HG03066 (cell line): Measurements from ENCODE around the gene NPIPA5.
"Not testable (repeated sequence)": the region's sequence is repeated elsewhere in the genome, so short reads cannot be mapped to it uniquely, and the experiment has no call there.

Experiments
- ATAC-seq: cut with Tn5 transposase; IDR thresholded peaks from one replicate; pipeline ENCODE4 v1.9.1; 2021; ENCODE audit warnings: low read depth; ENCODE audit not compliant: unreplicated experiment

The NPIPA5 gene

GRCh38 chr16:15378194-15378593 is at the start of gene NPIPA5:
Gene NPIPA5, minus strand, starts transcription at chr16:15378294. Its CDS starts 0 bp downstream, at chr16:15378294.
- ATAC-seq, result not testable (repeated sequence)

GRCh38 chr16:15427648-15428239 is 49.6 kb upstream of the NPIPA5 start:
- no peak for ATAC-seq

GRCh38 chr16:15426796-15427195 is 48.7 kb upstream of the NPIPA5 start:
- ATAC-seq, result no peak

GRCh38 chr16:15425861-15426260 is 47.8 kb upstream of the NPIPA5 start:
- ATAC-seq, result no peak

- ATAC-seq, result no peak
Measured at GRCh38 chr16:15422222-15422621, 44.1 kb upstream of the NPIPA5 start.

GRCh38 chr16:15421696-15422095 is 43.6 kb upstream of the NPIPA5 start:
- ATAC-seq, result not testable (repeated sequence)

- no peak for ATAC-seq
Measured at GRCh38 chr16:15418206-15418605, 40.1 kb upstream of the NPIPA5 start.

GRCh38 chr16:15417197-15417596 is 39.1 kb upstream of the NPIPA5 start:
- no peak for ATAC-seq

GRCh38 chr16:15415511-15415985 is 37.5 kb upstream of the NPIPA5 start:
- no peak for ATAC-seq

- ATAC-seq, result not testable (repeated sequence)
Measured at GRCh38 chr16:15409476-15409875, 31.4 kb upstream of the NPIPA5 start.

- not testable (repeated sequence) for ATAC-seq
Measured at GRCh38 chr16:15407756-15408155, 29.7 kb upstream of the NPIPA5 start.

- no peak for ATAC-seq
Measured at GRCh38 chr16:15404792-15405191, 26.7 kb upstream of the NPIPA5 start.

- ATAC-seq, result not testable (repeated sequence)
Measured at GRCh38 chr16:15404091-15404490, 26.0 kb upstream of the NPIPA5 start.

GRCh38 chr16:15403392-15403995 is 25.4 kb upstream of the NPIPA5 start:
- ATAC-seq, result no peak

GRCh38 chr16:15401972-15402371 is 23.9 kb upstream of the NPIPA5 start:
- no peak for ATAC-seq

- ATAC-seq, result not testable (repeated sequence)
Measured at GRCh38 chr16:15400314-15400713, 22.2 kb upstream of the NPIPA5 start.

GRCh38 chr16:15399317-15399716 is 21.2 kb upstream of the NPIPA5 start:
- ATAC-seq, result no peak

GRCh38 chr16:15398618-15399316 is 20.7 kb upstream of the NPIPA5 start:
- ATAC-seq, result no peak

- no peak for ATAC-seq
Measured at GRCh38 chr16:15396948-15397594, 19.0 kb upstream of the NPIPA5 start.

- not testable (repeated sequence) for ATAC-seq
Measured at GRCh38 chr16:15396509-15396829, 18.4 kb upstream of the NPIPA5 start.
